ENCODE data around the gene HNMT.

HNMT gene

DNA sequence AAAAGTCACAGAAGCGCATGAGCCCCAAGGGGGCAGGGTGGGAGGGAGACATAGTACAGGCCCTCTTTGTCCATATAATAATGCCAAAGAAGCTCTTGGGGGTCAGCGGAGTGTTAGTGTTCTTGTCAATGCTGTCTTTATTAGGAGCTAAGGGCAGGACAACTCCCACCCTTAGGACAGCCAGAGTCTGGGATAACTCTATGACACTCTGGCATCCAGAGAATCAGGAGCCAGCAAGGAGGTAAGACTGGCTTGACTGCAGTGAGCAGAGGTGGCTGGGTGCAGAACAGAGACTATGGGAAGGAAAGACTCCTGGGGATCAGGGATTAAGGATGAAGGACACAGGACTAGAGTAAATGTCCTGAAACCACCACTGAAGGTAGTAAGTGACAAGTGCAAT lies 19.0 kb upstream of the HNMT start:
- H3K36me3 ChIP-seq (ENCODE audit: control insufficient read depth in 2 of 2, insufficient read depth in 1 of 2, low read length in 2 of 2) = no peaks in the 10 kb centered on the region
- ChIA-PET CTCF (interaction anchor here (1.3 to 1.5 kb wide), 2 partner anchors 56 to 429 kb away, joined by 3 to 5 read pairs; no protein-coding TSS in a partner anchor), POLR2A (no interaction called here)

DNA sequence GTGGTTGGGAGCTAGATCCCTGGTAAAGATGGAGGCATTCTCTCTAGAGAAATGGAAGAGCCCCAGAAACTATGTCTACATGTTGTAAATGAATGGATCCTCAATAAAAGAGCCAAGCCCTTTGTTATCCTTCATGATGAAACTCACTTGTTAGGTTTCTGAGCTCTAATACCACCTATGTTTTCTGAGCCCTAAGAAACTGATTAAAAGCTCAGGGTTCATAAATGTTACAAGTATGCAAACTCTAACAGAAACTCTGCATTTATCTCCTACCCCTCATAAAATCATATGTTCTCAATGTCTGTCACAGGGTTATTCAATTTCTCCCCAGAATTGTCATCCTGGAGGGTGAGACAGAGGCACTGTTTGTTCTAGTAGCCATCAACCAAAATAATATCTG lies 18.0 kb upstream of the HNMT start:
- no peaks in the 10 kb centered on the region for H3K9me3 ChIP-seq (ENCODE audit: control insufficient read depth, insufficient read depth, low read depth, low read length)
- H3K27ac ChIP-seq (ENCODE audit: extremely low read depth, low read depth, low read length) = no peak overlapping the region
- no peaks in the 10 kb centered on the region for H3K36me3 ChIP-seq (ENCODE audit: control insufficient read depth in 2 of 2, insufficient read depth in 1 of 2, low read length in 2 of 2)
- ChIA-PET CTCF (interaction anchor here (0.6 to 1.5 kb wide), 4 partner anchors 9 to 427 kb away, joined by 3 to 6 read pairs (median 3); no protein-coding TSS in a partner anchor), POLR2A (no interaction called here)
- H3K4me1 ChIP-seq (ENCODE audit: control insufficient read depth, insufficient read depth, low read length) = no peaks in the 10 kb centered on the region
- H3K4me3 ChIP-seq (ENCODE audit: low read depth, low read length) = no peak overlapping the region
- no peak for TF ChIP-seq OSR2 (tag by site-specific recombination; IDR thresholded peaks at IDR 0.05)
- TF ChIP-seq, protein P1, sequence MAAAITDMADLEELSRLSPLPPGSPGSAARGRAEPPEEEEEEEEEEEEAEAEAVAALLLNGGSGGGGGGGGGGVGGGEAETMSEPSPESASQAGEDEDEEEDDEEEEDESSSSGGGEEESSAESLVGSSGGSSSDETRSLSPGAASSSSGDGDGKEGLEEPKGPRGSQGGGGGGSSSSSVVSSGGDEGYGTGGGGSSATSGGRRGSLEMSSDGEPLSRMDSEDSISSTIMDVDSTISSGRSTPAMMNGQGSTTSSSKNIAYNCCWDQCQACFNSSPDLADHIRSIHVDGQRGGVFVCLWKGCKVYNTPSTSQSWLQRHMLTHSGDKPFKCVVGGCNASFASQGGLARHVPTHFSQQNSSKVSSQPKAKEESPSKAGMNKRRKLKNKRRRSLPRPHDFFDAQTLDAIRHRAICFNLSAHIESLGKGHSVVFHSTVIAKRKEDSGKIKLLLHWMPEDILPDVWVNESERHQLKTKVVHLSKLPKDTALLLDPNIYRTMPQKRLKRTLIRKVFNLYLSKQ (tag by site-specific recombination; IDR thresholded peaks at IDR 0.05; ENCODE audit: borderline replicate concordance) = no peak
- no peak for TF ChIP-seq ZNF354C (tag by site-specific recombination; IDR thresholded peaks at IDR 0.05; ENCODE audit: borderline replicate concordance, low read depth)
- no peak for TF ChIP-seq ZNF274 (IDR thresholded peaks at IDR 0.05; ENCODE audit: low read length)
- TF ChIP-seq ZNF274 (tag by site-specific recombination; IDR thresholded peaks at IDR 0.05; ENCODE audit: borderline replicate concordance) = no peak
- no peak for TF ChIP-seq ZNF776 (tag by site-specific recombination; IDR thresholded peaks at IDR 0.05; ENCODE audit: borderline replicate concordance)
- TF ChIP-seq, protein P2, sequence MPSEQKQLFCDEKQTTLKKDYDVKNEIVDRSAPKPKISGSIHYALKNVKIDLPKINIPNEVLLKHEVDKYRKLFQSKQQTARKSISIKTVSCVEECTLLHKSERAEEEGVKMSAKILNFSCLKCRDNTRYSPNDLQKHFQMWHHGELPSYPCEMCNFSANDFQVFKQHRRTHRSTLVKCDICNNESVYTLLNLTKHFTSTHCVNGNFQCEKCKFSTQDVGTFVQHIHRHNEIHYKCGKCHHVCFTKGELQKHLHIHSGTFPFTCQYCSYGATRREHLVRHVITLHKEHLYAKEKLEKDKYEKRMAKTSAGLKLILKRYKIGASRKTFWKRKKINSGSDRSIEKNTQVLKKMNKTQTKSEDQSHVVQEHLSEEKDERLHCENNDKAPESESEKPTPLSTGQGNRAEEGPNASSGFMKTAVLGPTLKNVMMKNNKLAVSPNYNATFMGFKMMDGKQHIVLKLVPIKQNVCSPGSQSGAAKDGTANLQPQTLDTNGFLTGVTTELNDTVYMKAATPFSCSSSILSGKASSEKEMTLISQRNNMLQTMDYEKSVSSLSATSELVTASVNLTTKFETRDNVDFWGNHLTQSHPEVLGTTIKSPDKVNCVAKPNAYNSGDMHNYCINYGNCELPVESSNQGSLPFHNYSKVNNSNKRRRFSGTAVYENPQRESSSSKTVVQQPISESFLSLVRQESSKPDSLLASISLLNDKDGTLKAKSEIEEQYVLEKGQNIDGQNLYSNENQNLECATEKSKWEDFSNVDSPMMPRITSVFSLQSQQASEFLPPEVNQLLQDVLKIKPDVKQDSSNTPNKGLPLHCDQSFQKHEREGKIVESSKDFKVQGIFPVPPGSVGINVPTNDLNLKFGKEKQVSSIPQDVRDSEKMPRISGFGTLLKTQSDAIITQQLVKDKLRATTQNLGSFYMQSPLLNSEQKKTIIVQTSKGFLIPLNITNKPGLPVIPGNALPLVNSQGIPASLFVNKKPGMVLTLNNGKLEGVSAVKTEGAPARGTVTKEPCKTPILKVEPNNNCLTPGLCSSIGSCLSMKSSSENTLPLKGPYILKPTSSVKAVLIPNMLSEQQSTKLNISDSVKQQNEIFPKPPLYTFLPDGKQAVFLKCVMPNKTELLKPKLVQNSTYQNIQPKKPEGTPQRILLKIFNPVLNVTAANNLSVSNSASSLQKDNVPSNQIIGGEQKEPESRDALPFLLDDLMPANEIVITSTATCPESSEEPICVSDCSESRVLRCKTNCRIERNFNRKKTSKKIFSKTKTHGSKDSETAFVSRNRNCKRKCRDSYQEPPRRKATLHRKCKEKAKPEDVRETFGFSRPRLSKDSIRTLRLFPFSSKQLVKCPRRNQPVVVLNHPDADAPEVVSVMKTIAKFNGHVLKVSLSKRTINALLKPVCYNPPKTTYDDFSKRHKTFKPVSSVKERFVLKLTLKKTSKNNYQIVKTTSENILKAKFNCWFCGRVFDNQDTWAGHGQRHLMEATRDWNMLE (tag by site-specific recombination; conservative IDR thresholded peaks at IDR 0.05; ENCODE audit: low read depth) = no peak
- no peak for TF ChIP-seq ZBTB7A (tag by site-specific recombination; IDR thresholded peaks at IDR 0.05; ENCODE audit: low read depth)
- no peak for TF ChIP-seq ZNF416 (tag by site-specific recombination; IDR thresholded peaks at IDR 0.05)
- no peak for TF ChIP-seq ZNF292 (tag by site-specific recombination; IDR thresholded peaks at IDR 0.05; ENCODE audit: borderline replicate concordance, low read depth)

More for the DNA sequence above, 19.0 kb upstream of the HNMT start:
- H3K4me1 ChIP-seq (ENCODE audit: control insufficient read depth, insufficient read depth, low read length) = no peaks in the 10 kb centered on the region
- no peak overlapping the region for H3K4me3 ChIP-seq (ENCODE audit: low read depth, low read length)
- TF ChIP-seq, protein P3, sequence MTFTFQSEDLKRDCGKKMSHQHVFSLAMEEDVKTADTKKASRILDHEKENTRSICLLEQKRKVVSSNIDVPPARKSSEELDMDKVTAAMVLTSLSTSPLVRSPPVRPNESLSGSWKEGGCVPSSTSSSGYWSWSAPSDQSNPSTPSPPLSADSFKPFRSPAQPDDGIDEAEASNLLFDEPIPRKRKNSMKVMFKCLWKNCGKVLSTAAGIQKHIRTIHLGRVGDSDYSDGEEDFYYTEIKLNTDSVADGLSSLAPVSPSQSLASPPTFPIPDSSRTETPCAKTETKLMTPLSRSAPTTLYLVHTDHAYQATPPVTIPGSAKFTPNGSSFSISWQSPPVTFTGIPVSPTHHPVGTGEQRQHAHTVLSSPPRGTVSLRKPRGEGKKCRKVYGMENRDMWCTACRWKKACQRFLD (tag by site-specific recombination; IDR thresholded peaks at IDR 0.05) = no peak
- H3K27ac ChIP-seq (ENCODE audit: extremely low read depth, low read depth, low read length) = no peak overlapping the region
- no peaks in the 10 kb centered on the region for H3K9me3 ChIP-seq (ENCODE audit: control insufficient read depth, insufficient read depth, low read depth, low read length)

DNA sequence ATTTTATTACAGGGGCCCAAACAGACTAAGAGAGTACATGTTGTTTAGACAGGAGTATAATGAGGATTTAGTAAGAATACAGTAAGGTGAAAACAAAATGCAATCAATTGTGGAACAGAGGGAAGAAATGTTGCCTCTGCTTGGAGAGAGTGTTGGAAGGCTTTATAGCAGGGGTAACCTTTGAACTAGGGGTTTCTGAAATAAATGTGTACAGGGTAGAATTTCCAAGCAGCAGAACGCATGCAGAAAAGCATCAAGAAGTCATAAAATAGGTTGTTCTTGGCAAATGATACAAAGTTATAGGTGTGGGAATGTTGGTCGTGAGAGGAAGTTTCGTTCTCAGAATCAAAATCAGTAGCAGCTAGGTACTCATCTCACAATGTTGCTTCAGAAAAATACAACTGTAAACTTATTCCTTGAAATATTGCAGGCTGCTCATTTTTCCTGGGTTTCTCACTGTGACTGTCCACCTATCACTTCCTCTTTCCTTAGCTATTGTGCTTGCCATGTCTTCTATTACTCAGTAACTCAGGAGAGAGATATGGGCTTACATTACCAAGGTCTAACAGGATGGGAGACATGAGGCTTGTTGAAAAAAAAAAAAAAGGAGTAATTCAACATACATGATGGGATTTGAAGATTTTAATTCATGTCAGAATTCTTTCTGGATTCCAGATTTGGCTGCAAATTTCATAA lies 17.1 kb upstream of the HNMT start:
- no peaks in the 10 kb centered on the region for H3K36me3 ChIP-seq (ENCODE audit: control insufficient read depth in 2 of 2, insufficient read depth in 1 of 2, low read length in 2 of 2)
- H3K27ac ChIP-seq (ENCODE audit: extremely low read depth, low read depth, low read length) = no peak overlapping the region
- H3K9me3 ChIP-seq (ENCODE audit: control insufficient read depth, insufficient read depth, low read depth, low read length) = no peaks in the 10 kb centered on the region
- POLR2A ChIA-PET = no interaction called here
- CTCF ChIA-PET = interaction anchor here (0.6 to 3.5 kb wide), 7 partner anchors 10 to 879 kb away, joined by 3 to 20 read pairs (median 5); no protein-coding TSS in a partner anchor
- H3K4me1 ChIP-seq (ENCODE audit: control insufficient read depth, insufficient read depth, low read length) = no peaks in the 10 kb centered on the region
- TF ChIP-seq GLI2 (tag by site-specific recombination; IDR thresholded peaks at IDR 0.05; ENCODE audit: borderline replicate concordance, low read depth) (no peak), HOXA7 (CRISPR knock-in tag; IDR thresholded peaks at IDR 0.05; ENCODE audit: borderline replicate concordance) (no peak), ZNF558 (tag by site-specific recombination; IDR thresholded peaks at IDR 0.05) (no peak), ZBTB48 (tag by site-specific recombination; IDR thresholded peaks at IDR 0.05) (no peak), ZNF785 (tag by site-specific recombination; IDR thresholded peaks at IDR 0.05) (no peak)
- H3K4me3 ChIP-seq (ENCODE audit: low read depth, low read length) = no peak overlapping the region
